ENCODE results near the gene BZW1.

Gene BZW1

DNA sequence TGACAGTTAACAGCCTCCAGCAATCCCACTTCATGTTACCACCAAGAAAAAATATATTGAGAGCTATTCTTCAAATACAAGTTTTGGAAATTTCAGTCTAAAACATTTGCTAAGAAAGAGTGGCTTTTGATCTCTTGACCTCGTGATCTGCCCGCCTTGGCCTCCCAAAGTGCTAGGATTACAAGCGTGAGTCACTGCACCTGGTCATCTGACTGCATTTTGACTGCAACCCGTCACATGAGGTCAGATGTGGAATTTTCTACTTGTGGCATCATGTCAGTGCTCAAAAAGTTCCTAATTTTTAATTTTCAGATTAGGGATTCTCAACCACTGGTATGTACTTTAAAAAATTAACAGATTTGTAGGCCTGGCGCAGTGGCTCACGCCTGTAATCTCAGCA lies 61.9 kb downstream of the BZW1 start:
- DNase-seq (ENCODE audit: low read depth in 2 of 2, low spot score in 1 of 2): no peak

Measured in stimulated activated CD8-positive, alpha-beta memory T cell treated with anti-CD3 and anti-CD28 coated beads, Interleukin-4, amount 100 ng/mL, for 4 hours (primary cell).